GM12865 (cell line): ENCODE results near the gene VPS26C.

Source experiments
- DNase-seq: peaks from one replicate; pipeline ENCODE4 v3.0.0; 2010; ENCODE audit warnings: low read depth
- H3K4me3 ChIP-seq: 2 replicates; pipeline ENCODE4 v1.5.1; 2011; ENCODE audit warnings: mild to moderate bottlenecking, low read depth, low read length, control low read depth
- TF ChIP-seq, protein P1 (sequence below): IDR thresholded peaks from 2 replicates; pipeline ENCODE4 v1.5.1; 2011; ENCODE audit warnings: low read length, control low read depth, low read depth, inconsistent platforms; ENCODE audit not compliant: insufficient read depth; ENCODE audit errors: missing control alignments

The VPS26C gene

DNA sequence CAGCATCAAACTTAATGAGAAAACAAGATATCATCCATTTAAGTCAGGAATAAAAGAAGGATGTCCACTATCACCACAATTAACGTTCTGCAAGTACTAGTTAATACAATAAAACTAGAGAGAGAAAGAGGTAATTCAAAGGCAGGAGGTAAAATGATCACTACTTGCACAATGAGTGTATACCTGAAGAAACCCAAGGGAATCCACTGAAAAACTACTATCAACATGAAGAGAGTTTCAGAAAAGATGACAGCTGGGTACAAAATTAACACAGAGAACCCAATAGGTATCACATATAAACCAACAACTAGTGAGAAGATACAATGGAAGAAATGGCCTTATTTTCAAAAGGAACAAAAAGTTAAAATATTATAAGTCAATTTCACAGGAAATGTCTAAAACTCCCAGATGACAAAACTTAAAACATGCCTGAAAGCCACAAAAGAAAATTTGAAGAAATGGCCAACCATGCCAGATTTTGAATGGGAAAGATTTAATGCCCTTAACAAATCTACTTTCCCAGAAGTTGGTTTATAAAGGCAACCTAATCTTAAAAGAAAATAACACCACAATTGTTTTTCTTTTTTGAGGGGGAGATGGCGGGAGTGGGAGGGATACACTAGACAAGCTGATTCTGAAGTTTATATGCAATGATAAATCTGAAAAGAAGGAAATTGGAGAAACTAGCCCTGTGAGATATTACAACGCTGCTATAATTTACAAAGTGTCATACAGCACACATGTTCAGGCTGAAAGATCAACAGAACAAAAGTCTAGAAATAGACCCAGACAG is 17.8 kb downstream of the VPS26C start:
- DNase-seq = peak; percentile 31
- no peak overlapping the region for H3K4me3 ChIP-seq
- TF ChIP-seq, protein P1, sequence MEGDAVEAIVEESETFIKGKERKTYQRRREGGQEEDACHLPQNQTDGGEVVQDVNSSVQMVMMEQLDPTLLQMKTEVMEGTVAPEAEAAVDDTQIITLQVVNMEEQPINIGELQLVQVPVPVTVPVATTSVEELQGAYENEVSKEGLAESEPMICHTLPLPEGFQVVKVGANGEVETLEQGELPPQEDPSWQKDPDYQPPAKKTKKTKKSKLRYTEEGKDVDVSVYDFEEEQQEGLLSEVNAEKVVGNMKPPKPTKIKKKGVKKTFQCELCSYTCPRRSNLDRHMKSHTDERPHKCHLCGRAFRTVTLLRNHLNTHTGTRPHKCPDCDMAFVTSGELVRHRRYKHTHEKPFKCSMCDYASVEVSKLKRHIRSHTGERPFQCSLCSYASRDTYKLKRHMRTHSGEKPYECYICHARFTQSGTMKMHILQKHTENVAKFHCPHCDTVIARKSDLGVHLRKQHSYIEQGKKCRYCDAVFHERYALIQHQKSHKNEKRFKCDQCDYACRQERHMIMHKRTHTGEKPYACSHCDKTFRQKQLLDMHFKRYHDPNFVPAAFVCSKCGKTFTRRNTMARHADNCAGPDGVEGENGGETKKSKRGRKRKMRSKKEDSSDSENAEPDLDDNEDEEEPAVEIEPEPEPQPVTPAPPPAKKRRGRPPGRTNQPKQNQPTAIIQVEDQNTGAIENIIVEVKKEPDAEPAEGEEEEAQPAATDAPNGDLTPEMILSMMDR = no peak

DNA sequence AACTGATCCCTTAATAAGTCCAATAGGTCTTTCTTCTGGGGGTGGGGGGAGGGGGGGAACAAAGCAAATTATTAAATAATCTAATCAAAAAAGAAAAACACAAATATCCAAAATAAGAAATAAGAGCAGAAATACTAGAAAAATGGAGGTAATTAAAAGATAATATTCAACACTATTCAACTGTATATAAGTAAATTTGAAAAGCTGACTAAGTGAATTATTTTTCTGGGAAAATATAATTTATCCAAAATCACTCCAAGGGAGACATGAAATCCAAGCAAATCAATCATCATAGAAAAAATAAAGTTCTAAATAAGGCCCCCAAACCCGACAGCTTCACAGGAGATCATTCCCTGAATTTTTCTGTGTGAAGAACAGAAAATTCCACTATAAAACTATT is 18.8 kb downstream of the VPS26C start:
- DNase-seq = no peak
- no peak overlapping the region for H3K4me3 ChIP-seq
- TF ChIP-seq, protein P1 = no peak

DNA sequence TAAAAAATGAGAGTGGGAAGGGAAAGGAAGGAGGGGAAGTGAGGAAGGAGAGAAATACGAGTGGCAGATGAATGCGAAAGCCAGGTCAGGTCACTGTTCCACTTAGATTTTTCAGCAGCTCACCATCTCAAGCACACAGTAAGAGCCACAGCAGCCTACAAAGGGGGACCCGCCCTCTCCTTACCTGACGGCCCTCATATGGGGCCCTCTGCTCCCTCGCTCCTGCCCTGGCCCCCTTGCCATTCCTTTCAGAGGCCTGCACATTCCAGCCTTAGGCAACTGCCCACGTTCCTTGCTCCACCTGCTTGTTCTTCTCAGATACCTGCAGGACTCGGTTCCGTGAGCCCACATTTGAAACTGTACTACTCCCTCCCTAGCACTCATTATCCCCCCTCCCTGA is 22.0 kb downstream of the VPS26C start:
- TF ChIP-seq, protein P1 = no peak
- no peak overlapping the region for H3K4me3 ChIP-seq
- DNase-seq = no peak

DNA sequence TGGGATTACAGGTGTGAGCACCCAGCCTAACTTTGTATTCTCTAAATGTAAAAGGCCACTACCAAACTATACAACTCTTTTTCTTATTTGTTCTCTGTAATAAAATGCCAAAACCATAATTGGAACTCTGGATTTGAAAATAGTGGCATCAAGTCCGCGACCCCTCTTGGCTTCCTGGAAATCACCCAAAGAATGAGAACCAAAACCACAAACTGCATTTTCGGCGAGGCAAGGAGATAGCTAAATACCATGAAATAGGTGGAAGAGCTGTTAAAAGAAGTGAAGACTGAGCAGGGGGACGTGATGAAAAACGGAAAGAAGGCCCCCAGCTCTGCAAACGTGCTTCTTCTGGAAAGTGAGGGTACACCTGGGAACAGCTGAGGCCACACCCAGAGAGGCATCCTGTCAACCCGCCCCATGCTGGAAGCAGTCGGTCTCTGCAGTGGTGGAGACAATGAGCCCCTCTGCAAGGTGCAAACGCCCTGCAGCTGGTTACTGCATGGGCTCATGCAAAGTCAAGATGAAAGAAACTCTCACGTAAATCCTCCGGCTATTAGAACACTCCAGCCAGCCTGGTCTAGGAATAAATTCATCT is 22.5 kb downstream of the VPS26C start:
- no peak overlapping the region for H3K4me3 ChIP-seq
- TF ChIP-seq, protein P1 = no peak
- DNase-seq = no peak

DNA sequence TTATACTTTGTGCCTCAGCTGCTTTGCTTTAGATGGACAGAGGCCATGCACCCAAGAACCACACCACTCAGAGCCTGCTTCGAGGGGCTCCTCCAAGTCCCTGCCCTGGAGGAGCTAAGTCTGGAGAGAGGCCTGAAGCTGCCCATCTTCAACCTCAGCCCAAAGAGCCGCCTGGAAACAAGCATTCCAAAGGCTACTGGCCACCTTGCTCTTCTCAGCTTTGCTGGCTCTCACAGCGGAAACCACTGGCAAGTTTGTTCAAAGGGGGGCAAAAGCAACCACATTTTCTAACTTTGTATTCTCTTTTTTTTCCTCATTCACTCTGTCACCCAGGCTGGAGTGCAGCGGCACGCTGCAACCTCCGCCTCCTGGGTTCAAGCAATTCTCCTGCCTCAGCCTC is 23.2 kb downstream of the VPS26C start:
- H3K4me3 ChIP-seq = no peak overlapping the region
- DNase-seq = no peak
- TF ChIP-seq, protein P1 = no peak

DNA sequence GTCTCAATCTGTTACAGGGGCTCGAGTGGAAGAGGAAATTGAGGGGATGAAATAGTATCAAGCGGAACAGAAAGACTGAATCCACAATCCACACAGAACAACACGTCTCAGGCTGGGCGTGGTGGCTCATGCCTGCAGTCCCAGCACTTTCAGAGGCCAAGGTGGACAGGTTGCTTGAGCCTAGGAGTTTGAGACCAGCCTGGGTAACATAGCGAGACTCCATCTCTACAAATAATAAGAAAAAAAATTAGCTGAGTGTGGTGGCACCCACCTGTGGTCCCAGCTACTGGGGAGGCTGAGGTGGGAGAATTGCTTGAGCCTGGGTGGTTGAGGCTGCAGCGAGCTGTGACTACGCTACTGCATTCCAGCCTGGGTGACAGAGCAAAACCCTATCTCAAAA is 25.7 kb downstream of the VPS26C start:
- no peak overlapping the region for H3K4me3 ChIP-seq
- DNase-seq = no peak
- TF ChIP-seq, protein P1 = no peak
